ENCODE results near the gene RHOB. TPM values are rescaled to one million over a fixed set of nuclear protein-coding genes. Genes with fewer than 3 reads are reported as not detected.
A peak's percentile ranks its signal among the peaks of the same experiment; 100 is the strongest.

Gene RHOB
- total and polyA plus RNA-seq, 2 of the 13 experiments (the other 11 are each of a cell fraction or from before 2014, with no cell fraction given) = 192 to 268 TPM

DNA sequence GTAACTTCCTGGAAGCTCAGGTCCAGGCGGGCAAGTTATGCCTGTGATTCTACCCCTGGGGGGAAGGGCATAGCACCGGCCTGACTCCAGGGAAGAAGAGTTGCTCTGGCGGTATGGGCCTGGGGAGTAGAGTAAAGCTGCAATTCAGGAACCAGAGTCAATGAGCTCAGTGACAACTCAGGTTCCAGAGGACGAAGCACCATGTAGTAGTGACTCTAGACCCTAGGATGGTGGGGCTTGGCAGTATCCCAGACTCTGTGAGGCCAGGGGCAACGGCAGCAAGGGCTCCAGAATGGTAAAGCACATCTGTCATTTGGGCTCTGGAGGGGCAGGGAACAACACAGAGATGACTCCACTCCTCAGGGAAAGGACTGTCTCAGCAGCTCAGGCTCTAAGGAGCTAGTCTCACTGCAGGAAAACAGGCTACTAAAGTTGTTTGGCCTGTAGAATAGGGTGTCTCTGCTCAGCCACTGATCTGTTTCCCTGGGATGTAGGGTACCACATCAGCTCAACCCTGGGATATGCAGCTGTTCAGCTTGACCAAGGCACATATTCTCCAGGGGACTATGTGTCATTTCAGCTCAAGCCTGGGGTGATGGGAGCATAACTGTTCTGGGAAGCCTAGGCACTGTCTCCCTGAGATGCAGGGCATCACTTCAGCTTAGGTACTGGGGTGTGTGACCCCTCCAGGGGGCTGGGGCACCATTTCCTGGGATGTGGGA lies 36.2 kb upstream of the RHOB start (continued):
- no peak for TF ChIP-seq AHR (CRISPR knock-in tag; IDR thresholded peaks at IDR 0.05)
- no peak for TF ChIP-seq ZNF232 (CRISPR knock-in tag; IDR thresholded peaks at IDR 0.05; ENCODE audit: borderline replicate concordance)
- TF ChIP-seq RFX3 (CRISPR knock-in tag; IDR thresholded peaks at IDR 0.05) = no peak

DNA sequence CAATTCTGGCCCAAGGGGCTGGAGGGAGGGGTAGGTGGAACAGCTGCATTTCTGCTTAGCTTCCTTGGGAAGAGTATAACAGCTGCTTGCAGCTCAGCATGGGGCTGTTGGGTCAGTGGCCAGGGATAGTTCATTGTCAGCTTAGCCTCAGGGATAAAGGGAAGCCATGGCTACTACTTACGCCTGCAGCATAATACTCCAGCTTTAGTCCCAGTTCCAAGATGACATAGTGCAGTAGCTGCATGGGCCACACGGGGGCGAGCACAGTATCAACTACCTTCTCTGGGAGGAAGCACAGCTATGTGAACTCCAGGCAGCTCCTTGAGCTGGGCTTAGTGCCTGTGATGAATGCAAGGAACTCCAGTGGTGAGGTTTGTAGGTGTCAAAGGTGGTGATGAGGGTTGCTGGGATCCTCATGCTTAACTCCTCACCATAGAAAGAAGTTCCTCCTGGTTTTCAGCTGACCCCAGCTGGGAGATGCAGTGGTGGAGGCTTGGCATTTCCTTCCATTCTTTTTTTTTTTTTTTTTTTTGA lies 35.4 kb upstream of the RHOB start:
- intact Hi-C loops (cut with micrococcal nuclease; ENCODE audit: unreplicated experiment) = loop anchor here (1.0 kb wide), 4 partner anchors 27 to 231 kb away; no protein-coding TSS in a partner anchor
- TF ChIP-seq, protein P1, sequence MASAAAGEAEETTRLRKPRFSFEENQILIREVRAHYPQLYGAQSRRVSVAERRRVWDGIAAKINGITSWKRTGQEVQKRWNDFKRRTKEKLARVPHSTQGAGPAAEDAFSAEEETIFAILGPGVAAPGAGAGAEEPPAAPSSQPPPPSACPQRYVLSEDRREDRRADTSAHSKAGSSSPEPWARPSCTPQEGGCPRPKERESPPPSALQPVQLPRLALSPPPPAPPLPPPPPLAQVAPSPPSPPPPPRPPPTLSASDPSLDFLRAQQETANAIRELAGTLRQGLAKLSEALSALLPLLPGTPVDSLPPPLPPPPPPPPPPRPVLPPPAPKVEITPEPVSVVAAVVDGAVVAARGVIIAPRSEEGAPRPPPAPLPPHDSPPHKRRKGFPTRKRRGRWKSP (CRISPR knock-in tag; IDR thresholded peaks at IDR 0.05) = no peak
- no peak for TF ChIP-seq SNAPC2 (CRISPR knock-in tag; IDR thresholded peaks at IDR 0.05)
- TF ChIP-seq KDM2A (CRISPR knock-in tag; IDR thresholded peaks at IDR 0.05; ENCODE audit: borderline replicate concordance, low read depth) = peak; percentile 67; the same call in 1 of the 2 replicates
- TF ChIP-seq ZSCAN21 (CRISPR knock-in tag; IDR thresholded peaks at IDR 0.05; ENCODE audit: borderline replicate concordance) = no peak
- TF ChIP-seq, protein P2, sequence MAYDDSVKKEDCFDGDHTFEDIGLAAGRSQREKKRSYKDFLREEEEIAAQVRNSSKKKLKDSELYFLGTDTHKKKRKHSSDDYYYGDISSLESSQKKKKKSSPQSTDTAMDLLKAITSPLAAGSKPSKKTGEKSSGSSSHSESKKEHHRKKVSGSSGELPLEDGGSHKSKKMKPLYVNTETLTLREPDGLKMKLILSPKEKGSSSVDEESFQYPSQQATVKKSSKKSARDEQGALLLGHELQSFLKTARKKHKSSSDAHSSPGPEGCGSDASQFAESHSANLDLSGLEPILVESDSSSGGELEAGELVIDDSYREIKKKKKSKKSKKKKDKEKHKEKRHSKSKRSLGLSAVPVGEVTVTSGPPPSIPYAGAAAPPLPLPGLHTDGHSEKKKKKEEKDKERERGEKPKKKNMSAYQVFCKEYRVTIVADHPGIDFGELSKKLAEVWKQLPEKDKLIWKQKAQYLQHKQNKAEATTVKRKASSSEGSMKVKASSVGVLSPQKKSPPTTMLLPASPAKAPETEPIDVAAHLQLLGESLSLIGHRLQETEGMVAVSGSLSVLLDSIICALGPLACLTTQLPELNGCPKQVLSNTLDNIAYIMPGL (CRISPR knock-in tag; IDR thresholded peaks at IDR 0.05; ENCODE audit: borderline replicate concordance in 1 of 2, low read depth in 1 of 2) = peak; percentile 45 to 87; a peak in 1 of 4 replicates
- TF ChIP-seq ZNF496 (CRISPR knock-in tag; IDR thresholded peaks at IDR 0.05; ENCODE audit: insufficient replicate concordance) = no peak
- peak; percentile 93 for TF ChIP-seq STAG1 (CRISPR knock-in tag; IDR thresholded peaks at IDR 0.05)
- TF ChIP-seq, protein P3, sequence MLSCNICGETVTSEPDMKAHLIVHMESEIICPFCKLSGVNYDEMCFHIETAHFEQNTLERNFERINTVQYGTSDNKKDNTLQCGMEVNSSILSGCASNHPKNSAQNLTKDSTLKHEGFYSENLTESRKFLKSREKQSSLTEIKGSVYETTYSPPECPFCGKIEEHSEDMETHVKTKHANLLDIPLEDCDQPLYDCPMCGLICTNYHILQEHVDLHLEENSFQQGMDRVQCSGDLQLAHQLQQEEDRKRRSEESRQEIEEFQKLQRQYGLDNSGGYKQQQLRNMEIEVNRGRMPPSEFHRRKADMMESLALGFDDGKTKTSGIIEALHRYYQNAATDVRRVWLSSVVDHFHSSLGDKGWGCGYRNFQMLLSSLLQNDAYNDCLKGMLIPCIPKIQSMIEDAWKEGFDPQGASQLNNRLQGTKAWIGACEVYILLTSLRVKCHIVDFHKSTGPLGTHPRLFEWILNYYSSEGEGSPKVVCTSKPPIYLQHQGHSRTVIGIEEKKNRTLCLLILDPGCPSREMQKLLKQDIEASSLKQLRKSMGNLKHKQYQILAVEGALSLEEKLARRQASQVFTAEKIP (CRISPR knock-in tag; IDR thresholded peaks at IDR 0.05; ENCODE audit: borderline replicate concordance) = no peak
- TF ChIP-seq KLF16 (CRISPR knock-in tag; IDR thresholded peaks at IDR 0.05) = peak in 1 of 2 experiments; percentile 28; a peak in 1 of 4 replicates
- TF ChIP-seq CHD4 (IDR thresholded peaks at IDR 0.05; ENCODE audit: borderline replicate concordance, low read length) = no peak
- TF ChIP-seq MIER2 (CRISPR knock-in tag; IDR thresholded peaks at IDR 0.05) = 0 out of 2 replicates have a peak, but pooled peaks have one; percentile 61
- no peak for TF ChIP-seq POLR2AphosphoS2 (IDR thresholded peaks at IDR 0.05; ENCODE audit: low read depth, low read length)

More for the DNA sequence above, 35.4 kb upstream of the RHOB start:
- in situ Hi-C loops (cut with HindIII; ENCODE audit: extremely low pct_ligation_motif_present, low pct_unique_long_range_greater_than_20kb) = no loop called here
- H2AFZ ChIP-seq (ENCODE audit: low read length) = no peak overlapping the region
- H4K20me1 ChIP-seq (ENCODE audit: insufficient read depth, low read length) = no peaks in the 10 kb centered on the region
- ATAC-seq (peak; percentile 99), DNase-seq (ENCODE audit: low spot score) (peak; percentile 79), FAIRE-seq (peak; percentile 99)
- peaks cover 36% of the 10 kb centered on the region for H3K4me1 ChIP-seq (ENCODE audit: insufficient read depth, low read length)
- no peak overlapping the region for H3K4me3 ChIP-seq (replicated peaks in 1 of 3; ENCODE audit: insufficient read depth in 1 of 3, low read depth in 2 of 3, low read length in 3 of 3)
- H3K79me2 ChIP-seq (ENCODE audit: insufficient read depth, low read length) = no peaks in the 10 kb centered on the region
- no peak overlapping the region for H3K9ac ChIP-seq (ENCODE audit: insufficient read depth, low read depth, low read length)
- 0% methylated on average over 3 of the region's 3 CpGs for WGBS (ENCODE audit: low lambda C conversion rate)
- H3K4me2 ChIP-seq (ENCODE audit: low read depth, low read length) = no peak overlapping the region
- ChIA-PET POLR2A (interaction anchor here (0.9 to 14.2 kb wide), 12 partner anchors 10 to 240 kb away, joined by 3 to 190 read pairs (median 7); partner anchors contain the start of genes HS1BP3 and RHOB), CTCF (ENCODE audit: low intra/inter-chr PET ratio, low total read pairs) (interaction anchor here (0.7 to 4.3 kb wide), 5 partner anchors 15 to 240 kb away, joined by 3 to 29 read pairs (median 10); partner anchors contain the start of gene HS1BP3)
- peaks cover 26% of the 10 kb centered on the region for H3K9me3 ChIP-seq (ENCODE audit: low read length)
- H3K27me3 ChIP-seq (ENCODE audit: control insufficient read depth in 1 of 2, insufficient read depth in 2 of 2, low read length in 2 of 2) = no peaks in the 10 kb centered on the region; a peak in 1 of 5 replicates
- no TSS peak for BruUV-seq (replicated peaks)
- no peak overlapping the region for H3K27ac ChIP-seq (ENCODE audit: extremely low read length, insufficient read depth, low read length)
- no peaks in the 10 kb centered on the region for H3K36me3 ChIP-seq (replicated peaks in 1 of 2; ENCODE audit: control insufficient read depth in 1 of 2, insufficient read depth in 2 of 2, low read length in 2 of 2)
